ACC112 (cell line): Measurements from ENCODE around the gene NFRKB.

Experiments used
- H2AFZ ChIP-seq: fragments of 200-600 bp; sonication (generic); one replicate; pipeline ENCODE4 v1.6.0; 2017; ENCODE audit warnings: antibody characterized with exemption, low read length; ENCODE audit not compliant: unreplicated experiment
- H3K27ac ChIP-seq: fragments of 200-600 bp; sonication (generic); 2 replicates; pipeline ENCODE4 v1.5.1; 2014; ENCODE audit warnings: low read depth, mild to moderate bottlenecking, antibody characterized with exemption, low read length, moderate library complexity
- H3K27me3 ChIP-seq: fragments of 200-600 bp; sonication (generic); 2 replicates; pipeline ENCODE4 v1.6.1; 2014; ENCODE audit warnings: mild to moderate bottlenecking, antibody characterized with exemption, low read length, moderate library complexity, mixed read lengths; ENCODE audit not compliant: insufficient read depth
- H3K36me3 ChIP-seq: fragments of 200-600 bp; sonication (generic); 2 replicates; pipeline ENCODE4 v1.6.1; 2016; ENCODE audit warnings: mild to moderate bottlenecking, antibody characterized with exemption, low read length, moderate library complexity, mixed read lengths; ENCODE audit not compliant: insufficient read depth
- H3K4me1 ChIP-seq: fragments of 200-600 bp; sonication (generic); one replicate; pipeline ENCODE4 v1.6.1; 2016; ENCODE audit warnings: low read length, mixed read lengths; ENCODE audit not compliant: insufficient read depth, unreplicated experiment, control insufficient read depth
- H3K4me3 ChIP-seq: fragments of 200-600 bp; sonication (generic); 2 replicates; pipeline ENCODE4 v1.5.1; 2014; ENCODE audit warnings: mild to moderate bottlenecking, low read depth, low read length
- H3K79me2 ChIP-seq: fragments of 200-600 bp; sonication (generic); one replicate; pipeline ENCODE4 v1.6.0; 2016; ENCODE audit warnings: low read length; ENCODE audit not compliant: control insufficient read depth, unreplicated experiment, insufficient read depth

NFRKB gene

DNA sequence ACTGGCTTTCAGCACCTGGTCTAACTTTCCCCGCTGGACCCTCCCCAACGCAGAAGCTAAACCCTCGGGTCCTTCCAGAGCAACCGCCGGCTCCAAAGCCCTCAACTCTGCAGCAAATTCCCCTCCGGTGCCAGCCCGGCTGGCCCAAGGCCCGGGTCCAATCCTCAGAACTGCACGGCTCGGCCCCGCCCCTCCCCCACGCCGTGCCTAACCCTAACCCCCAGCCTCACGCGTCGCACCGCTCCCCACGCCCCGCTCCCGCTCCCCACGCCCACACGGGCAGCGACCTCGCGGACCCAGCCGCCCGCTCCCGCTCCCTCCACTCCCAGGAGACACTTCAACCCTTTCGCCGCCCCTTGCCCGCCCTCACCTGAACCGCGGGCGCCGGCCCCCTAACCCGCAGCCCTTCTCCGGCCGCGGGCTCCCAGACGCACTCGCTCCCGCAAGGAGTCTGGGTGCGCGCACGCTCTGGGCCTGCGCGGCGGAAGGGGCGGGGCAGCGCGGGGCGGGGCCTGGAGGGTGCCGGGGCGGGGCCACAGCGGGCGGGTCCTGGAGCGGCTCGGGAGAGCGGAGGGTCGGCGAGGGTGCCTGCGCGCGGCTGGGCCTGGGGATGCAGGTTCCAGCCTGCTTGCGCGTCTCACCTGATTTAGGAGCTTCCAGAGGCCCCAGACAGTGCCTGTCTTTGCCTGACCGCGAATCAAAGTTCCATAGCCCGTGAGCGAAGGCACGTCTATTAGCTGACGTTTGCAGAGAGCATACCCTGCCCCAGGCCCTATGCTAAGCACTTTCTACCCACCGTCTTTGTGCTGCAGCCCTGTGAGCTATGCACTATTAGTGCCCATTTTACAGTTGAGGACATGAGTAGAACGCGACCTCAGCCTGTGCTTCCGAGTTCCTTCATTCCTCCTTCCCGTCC, at the start of gene NFRKB:
NFRKB (minus strand) TSS at position 453 of the 916 bp plus-strand sequence. CDS start 2,729 bp downstream, outside the sequence.
- Histone ChIP-seq H2AFZ (peak within 1 kb of the TSS; percentile 99), H3K36me3 (peaks cover 14% of the 10 kb centered on the region), H3K4me3 (peak within 1 kb of the TSS; percentile 85), H3K27me3 (no peaks in the 10 kb centered on the region), H3K27ac (no peak within 1 kb of the TSS), H3K4me1 (peaks cover 13% of the 10 kb centered on the region), H3K79me2 (peaks cover 25% of the 10 kb centered on the region)

DNA sequence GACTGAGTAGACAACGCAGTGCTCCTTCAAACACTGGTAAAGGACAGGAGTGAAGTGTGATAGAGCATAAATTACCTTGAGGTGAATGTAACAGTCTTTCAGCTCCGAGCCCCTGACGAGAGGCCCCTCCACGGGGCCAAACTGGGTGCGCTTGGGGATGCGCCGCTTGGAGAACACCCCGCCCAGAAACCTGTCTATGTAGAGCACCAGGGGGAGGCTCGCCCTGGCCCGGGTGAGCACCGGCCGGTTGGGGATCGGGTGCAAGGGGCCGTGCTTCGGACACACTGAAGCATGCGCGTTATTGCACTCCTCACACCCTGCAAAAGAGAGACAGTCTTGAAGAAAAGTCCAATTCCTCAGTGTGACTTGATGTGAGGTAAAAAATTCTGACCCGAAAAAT, 49.3 kb upstream of the NFRKB start:
- H3K36me3 ChIP-seq = 0 out of 2 replicates have a peak, but pooled peaks cover 4% of the 10 kb centered on the region
- H2AFZ ChIP-seq = no peak overlapping the region
- H3K4me1 ChIP-seq = no peaks in the 10 kb centered on the region
- H3K27me3 ChIP-seq = no peaks in the 10 kb centered on the region
- H3K79me2 ChIP-seq = no peaks in the 10 kb centered on the region
- H3K4me3 ChIP-seq = no peak overlapping the region
- no peak overlapping the region for H3K27ac ChIP-seq

DNA sequence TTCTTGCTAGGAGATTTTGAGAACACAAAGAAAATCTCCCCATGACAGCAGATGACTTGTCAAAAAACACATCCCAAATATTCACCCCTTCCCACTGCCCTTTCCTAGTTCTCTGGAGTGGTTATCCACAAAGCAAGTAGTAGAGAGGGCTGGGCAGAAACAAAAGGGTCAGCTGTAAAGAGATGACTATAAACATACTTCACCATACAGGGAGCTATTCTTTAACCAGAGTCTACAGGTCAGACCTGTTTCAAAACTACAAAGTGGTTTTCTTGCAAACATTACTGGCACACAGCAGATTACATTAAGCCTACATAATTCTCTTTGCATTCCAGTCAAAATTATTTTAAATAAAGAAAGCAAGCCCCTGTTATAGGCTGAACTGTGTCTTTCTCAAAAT, 47.7 kb upstream of the NFRKB start:
- H3K4me1 ChIP-seq = no peaks in the 10 kb centered on the region
- H3K79me2 ChIP-seq = no peaks in the 10 kb centered on the region
- no peaks in the 10 kb centered on the region for H3K27me3 ChIP-seq
- no peak overlapping the region for H2AFZ ChIP-seq
- no peak overlapping the region for H3K4me3 ChIP-seq
- H3K36me3 ChIP-seq = 0 out of 2 replicates have a peak, but pooled peaks cover 4% of the 10 kb centered on the region
- no peak overlapping the region for H3K27ac ChIP-seq

DNA sequence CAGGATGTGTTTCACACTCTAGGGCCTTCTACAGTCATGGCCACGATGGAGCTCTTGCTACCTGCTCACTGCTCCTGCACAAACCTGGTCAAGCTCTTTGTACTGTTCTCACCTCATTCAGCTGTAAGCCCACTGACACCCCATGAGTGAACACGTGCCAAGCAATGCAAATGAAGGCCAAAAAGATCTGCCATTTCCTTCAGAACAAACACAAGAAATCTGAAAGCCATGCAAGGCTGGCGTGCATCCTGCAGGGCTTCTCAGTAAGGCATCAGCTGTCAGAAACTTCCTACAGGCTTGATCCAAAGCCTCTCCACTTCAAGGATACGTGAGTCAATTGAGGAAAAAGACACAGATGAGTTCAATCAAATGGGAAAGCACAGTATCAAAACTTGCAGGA, 44.1 kb upstream of the NFRKB start:
- H3K36me3 ChIP-seq = 0 out of 2 replicates have a peak, but pooled peaks cover 4% of the 10 kb centered on the region
- no peaks in the 10 kb centered on the region for H3K79me2 ChIP-seq
- H2AFZ ChIP-seq = no peak overlapping the region
- no peak overlapping the region for H3K4me3 ChIP-seq
- no peak overlapping the region for H3K27ac ChIP-seq
- no peaks in the 10 kb centered on the region for H3K4me1 ChIP-seq
- no peaks in the 10 kb centered on the region for H3K27me3 ChIP-seq

DNA sequence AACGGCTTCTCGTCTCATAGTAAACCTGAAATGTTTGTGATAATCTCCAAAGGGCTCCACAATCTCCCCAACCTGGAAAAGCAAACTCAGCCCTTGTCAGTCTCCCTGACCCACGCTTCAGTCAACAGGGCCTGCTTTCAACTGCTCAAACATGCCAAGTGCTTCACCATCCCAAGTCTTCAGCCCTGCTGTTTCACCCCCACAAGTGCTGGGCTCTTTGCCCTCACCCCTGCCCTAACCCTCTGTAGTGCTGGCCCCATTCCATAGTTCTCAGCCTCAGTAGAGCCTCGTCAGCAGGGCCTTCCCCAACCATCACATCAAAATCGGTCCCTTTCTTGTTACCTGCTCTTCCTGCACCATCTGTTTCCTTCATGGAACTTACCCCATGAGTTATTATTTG, 43.4 kb upstream of the NFRKB start:
- Histone ChIP-seq H3K27ac (no peak overlapping the region), H2AFZ (no peak overlapping the region), H3K4me3 (no peak overlapping the region), H3K27me3 (no peaks in the 10 kb centered on the region), H3K36me3 (0 out of 2 replicates have a peak, but pooled peaks cover 4% of the 10 kb centered on the region), H3K4me1 (no peaks in the 10 kb centered on the region), H3K79me2 (no peaks in the 10 kb centered on the region)

DNA sequence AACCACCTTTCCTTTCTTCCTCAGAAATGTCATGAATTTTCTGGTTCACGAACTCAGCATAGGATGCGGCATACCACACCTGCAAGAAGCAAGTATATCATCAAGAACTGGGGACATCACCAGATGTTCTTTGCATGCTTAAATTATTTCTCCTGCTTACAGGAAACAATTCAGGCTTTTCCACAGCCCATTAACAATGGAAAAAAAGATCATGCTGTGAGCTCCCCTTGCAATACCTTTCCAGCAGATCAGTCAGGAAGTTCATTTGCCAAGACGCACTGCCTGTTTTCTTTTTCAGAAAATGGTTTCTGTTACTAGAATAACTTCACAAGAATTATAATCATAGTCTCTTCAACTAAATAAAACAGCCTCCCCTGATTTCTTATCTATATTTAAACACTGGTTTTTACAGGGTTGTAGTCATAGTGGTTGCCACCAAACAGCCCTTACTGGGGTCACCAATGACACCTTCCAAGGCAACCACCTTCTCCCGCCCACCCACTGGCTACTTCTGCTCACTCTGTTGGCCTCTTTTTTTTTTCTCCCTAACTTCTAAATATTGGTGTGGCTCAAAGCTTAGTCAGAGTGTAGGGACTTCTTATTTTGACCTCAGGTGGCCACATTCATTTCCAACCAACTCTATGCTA, 42.3 kb upstream of the NFRKB start:
- Histone ChIP-seq H2AFZ (no peak overlapping the region), H3K27me3 (no peaks in the 10 kb centered on the region), H3K4me3 (no peak overlapping the region), H3K4me1 (no peaks in the 10 kb centered on the region), H3K79me2 (no peaks in the 10 kb centered on the region), H3K36me3 (0 out of 2 replicates have a peak, but pooled peaks cover 4% of the 10 kb centered on the region), H3K27ac (no peak overlapping the region)

DNA sequence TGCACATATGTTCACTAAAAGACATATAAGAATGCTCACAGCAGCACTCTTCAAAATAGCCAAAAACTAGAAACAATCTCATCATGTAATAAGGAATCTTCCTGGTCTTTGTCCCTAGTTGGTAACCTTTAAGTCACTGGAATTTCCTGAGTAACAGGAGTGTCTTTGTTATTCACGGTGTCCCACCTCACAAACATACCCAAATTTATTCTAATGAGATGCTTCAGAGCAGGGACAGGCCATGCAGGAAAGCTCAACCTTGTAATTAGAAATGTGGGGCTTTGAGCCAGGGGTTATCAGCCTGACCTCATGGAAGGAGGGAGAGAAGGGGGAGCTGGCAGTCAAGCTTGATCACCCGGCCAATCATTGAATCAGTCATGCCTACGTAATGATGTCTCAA, 40.3 kb upstream of the NFRKB start:
- no peaks in the 10 kb centered on the region for H3K27me3 ChIP-seq
- no peak overlapping the region for H2AFZ ChIP-seq
- H3K4me1 ChIP-seq = no peaks in the 10 kb centered on the region
- no peak overlapping the region for H3K27ac ChIP-seq
- H3K79me2 ChIP-seq = no peaks in the 10 kb centered on the region
- H3K4me3 ChIP-seq = no peak overlapping the region
- H3K36me3 ChIP-seq = no peaks in the 10 kb centered on the region

DNA sequence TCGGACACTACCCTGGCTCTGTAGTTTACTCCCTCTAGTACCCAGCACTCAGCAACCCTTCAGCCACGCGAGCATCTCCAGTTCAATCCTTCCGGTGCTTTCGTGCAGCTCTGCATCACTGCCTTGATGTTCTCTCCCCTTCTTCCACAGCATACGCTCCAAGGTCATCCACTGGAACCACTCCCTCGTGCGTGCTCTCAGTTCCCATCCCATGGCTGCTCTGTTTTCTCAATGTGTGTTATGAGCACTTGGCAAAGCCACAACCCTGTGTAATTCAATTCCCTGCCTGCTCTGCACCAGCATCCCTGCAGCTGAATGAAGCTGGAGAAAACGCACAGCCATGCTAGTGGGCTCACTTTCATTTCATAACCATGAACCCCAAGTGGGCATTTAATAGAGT, 38.5 kb upstream of the NFRKB start:
- no peak overlapping the region for H3K4me3 ChIP-seq
- no peak overlapping the region for H2AFZ ChIP-seq
- H3K79me2 ChIP-seq = no peaks in the 10 kb centered on the region
- no peaks in the 10 kb centered on the region for H3K4me1 ChIP-seq
- H3K36me3 ChIP-seq = no peaks in the 10 kb centered on the region
- no peaks in the 10 kb centered on the region for H3K27me3 ChIP-seq
- H3K27ac ChIP-seq = no peak overlapping the region

DNA sequence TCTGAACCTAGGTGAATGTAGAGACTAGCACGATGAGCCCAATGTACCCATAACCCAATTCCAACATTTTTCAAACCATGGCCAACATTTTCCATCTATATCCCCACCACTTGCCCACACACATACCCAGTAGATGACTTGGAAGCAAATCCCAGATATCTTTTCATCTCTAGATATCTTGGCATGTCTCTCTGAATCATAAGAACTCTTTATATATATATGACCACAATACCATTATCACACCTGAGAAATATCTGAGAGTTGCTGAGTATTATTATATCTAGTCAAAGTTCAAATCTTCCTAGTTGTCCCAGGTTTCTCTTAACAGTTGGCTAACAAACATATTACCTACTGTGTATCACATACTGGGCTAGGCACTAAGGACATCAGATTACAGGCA, 37.9 kb upstream of the NFRKB start:
- Histone ChIP-seq H3K4me1 (no peaks in the 10 kb centered on the region), H3K27ac (no peak overlapping the region), H3K27me3 (no peaks in the 10 kb centered on the region), H3K79me2 (no peaks in the 10 kb centered on the region), H3K36me3 (no peaks in the 10 kb centered on the region), H3K4me3 (no peak overlapping the region), H2AFZ (no peak overlapping the region)

DNA sequence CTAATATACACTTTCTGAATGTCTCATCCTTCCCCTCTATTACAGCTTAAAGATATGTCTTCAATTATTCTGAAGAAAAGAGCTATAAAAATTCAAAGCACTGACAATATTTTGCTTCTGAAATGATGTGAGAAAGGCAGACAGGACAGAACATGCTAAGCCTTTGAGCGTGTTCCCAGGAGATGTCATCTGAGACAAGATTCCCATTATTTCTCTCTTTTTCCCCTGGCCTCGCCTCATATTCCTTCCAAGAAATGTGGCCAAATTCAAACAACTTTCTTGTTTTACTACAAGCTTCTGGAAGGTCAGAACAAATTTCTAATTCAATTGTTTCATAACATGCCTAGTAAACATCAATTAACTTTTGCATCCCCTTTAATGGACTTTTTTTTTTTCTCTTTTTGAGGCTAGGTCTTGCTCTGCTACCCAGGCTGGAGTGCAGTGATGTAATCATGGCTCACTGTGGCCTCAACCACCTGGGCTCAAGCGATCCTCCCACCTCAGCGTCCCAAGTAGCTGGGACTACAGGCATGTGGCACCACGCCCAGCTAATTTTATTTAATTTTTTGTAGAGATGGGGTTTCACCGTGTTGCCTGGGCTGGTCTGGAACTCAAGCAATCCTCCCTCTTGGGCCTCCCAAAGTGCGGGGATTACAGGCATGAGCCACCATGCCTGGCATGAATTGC, 37.1 kb upstream of the NFRKB start:
- H2AFZ ChIP-seq = no peak overlapping the region
- no peak overlapping the region for H3K27ac ChIP-seq
- H3K4me3 ChIP-seq = no peak overlapping the region
- no peaks in the 10 kb centered on the region for H3K36me3 ChIP-seq
- no peaks in the 10 kb centered on the region for H3K27me3 ChIP-seq
- no peaks in the 10 kb centered on the region for H3K79me2 ChIP-seq
- H3K4me1 ChIP-seq = no peaks in the 10 kb centered on the region
